ENCODE measurements around the gene EIF2D. TPM values are rescaled to one million over a fixed set of nuclear protein-coding genes. Genes with fewer than 3 reads are reported as not detected.
"Not testable (repeated sequence)": the region's sequence is repeated elsewhere in the genome, so short reads cannot be mapped to it uniquely, and the experiment has no call there.

Gene EIF2D
- total and polyA plus RNA-seq, 8 donors, result 20.9 to 37.9 (median 29.3) TPM

GRCh38 chr1:206582537-206582936 lies 29.7 kb downstream of the EIF2D start:
- peaks cover 0 to 16% (median 0%) of the 10 kb centered on the region in 3 donors for H3K36me3 ChIP-seq
- H3K9me3 ChIP-seq, result no peaks in the 10 kb centered on the region
- DNase-seq (no peak), FAIRE-seq (no peak), ATAC-seq (no peak)
- no peak overlapping the region for H3K4me3 ChIP-seq
- no peak for TF ChIP-seq CTCF (IDR thresholded peaks at IDR 0.05)
- no peaks in the 10 kb centered on the region for H3K4me1 ChIP-seq
- 79 to 80% methylated on average over 5 of the region's 5 CpGs for WGBS, 2 donors
- no peak overlapping the region for H3K27ac ChIP-seq
- H3K27me3 ChIP-seq, result no peaks in the 10 kb centered on the region
- intact Hi-C loops (cut with DNase I), result loop anchor here in 2 of 3 donors (5.0 kb wide), 3 partner anchors 35 to 95 kb away; no protein-coding TSS in a partner anchor

- intact Hi-C loops (cut with DNase I), result loop anchor here in 2 of 3 donors (5.0 kb wide), 3 partner anchors 34 to 94 kb away; no protein-coding TSS in a partner anchor
- ATAC-seq (peak in 1 of 4 donors; percentile 19), DNase-seq (peak in 1 of 6 donors; percentile 50), FAIRE-seq (no peak)
- Histone ChIP-seq H3K4me3 (no peak overlapping the region), H3K4me1 (peaks cover 0 to 4% (median 0%) of the 10 kb centered on the region in 3 donors), H3K27ac (no peak overlapping the region), H3K27me3 (no peaks in the 10 kb centered on the region), H3K36me3 (peaks cover 0 to 16% (median 0%) of the 10 kb centered on the region in 3 donors), H3K9me3 (no peaks in the 10 kb centered on the region)
- WGBS, 2 donors, result 72 to 73% methylated on average over 10 of the region's 10 CpGs
- TF ChIP-seq CTCF (IDR thresholded peaks at IDR 0.05), result no peak
Measured at GRCh38 chr1:206581571-206581981, 30.7 kb downstream of the EIF2D start.

- ATAC-seq, H3K4me3 ChIP-seq, H3K27me3 ChIP-seq, DNase-seq, FAIRE-seq, H3K9me3 ChIP-seq, H3K4me1 ChIP-seq: not testable (repeated sequence)
- intact Hi-C loops (cut with DNase I), result loop anchor here in 2 of 3 donors (5.0 kb wide), 3 partner anchors 34 to 94 kb away; no protein-coding TSS in a partner anchor
- 93 to 96% methylated on average over 7 of the region's 7 CpGs for WGBS, 2 donors
- Histone ChIP-seq H3K27ac (peak overlapping the region in 1 of 4 donors; percentile 64), H3K36me3 (peaks cover 0 to 16% (median 0%) of the 10 kb centered on the region in 3 donors)
Measured at GRCh38 chr1:206581114-206581497, 31.2 kb downstream of the EIF2D start.

- Histone ChIP-seq H3K27ac (peak overlapping the region in 2 of 4 donors; percentile 57 to 64), H3K27me3 (no peaks in the 10 kb centered on the region), H3K9me3 (no peaks in the 10 kb centered on the region), H3K4me3 (no peak overlapping the region), H3K4me1 (peaks cover 0 to 4% (median 0%) of the 10 kb centered on the region in 3 donors), H3K36me3 (peaks cover 0 to 15% (median 0%) of the 10 kb centered on the region in 3 donors)
- no peak for ATAC-seq
- DNase-seq, result no peak
- WGBS, 2 donors, result 92 to 96% methylated on average over 8 of the region's 8 CpGs
- intact Hi-C loops (cut with DNase I), result loop anchor here in 2 of 3 donors (5.0 kb wide), 3 partner anchors 33 to 93 kb away; no protein-coding TSS in a partner anchor
- no peak for TF ChIP-seq CTCF (IDR thresholded peaks at IDR 0.05)
- FAIRE-seq, result no peak
Measured at GRCh38 chr1:206580438-206581113, 31.7 kb downstream of the EIF2D start.

GRCh38 chr1:206579747-206580437 lies 32.4 kb downstream of the EIF2D start:
- FAIRE-seq (no peak), DNase-seq (peak in 1 of 6 donors; percentile 76), ATAC-seq (peak in 3 of 4 donors; percentile 6 to 54 (median 40))
- H3K36me3 ChIP-seq, result peaks cover 0 to 8% (median 0%) of the 10 kb centered on the region in 3 donors
- H3K4me3 ChIP-seq, result no peak overlapping the region
- no peak for TF ChIP-seq CTCF (IDR thresholded peaks at IDR 0.05)
- peak overlapping the region in 2 of 4 donors; percentile 57 to 64 for H3K27ac ChIP-seq
- WGBS, 2 donors, result 81 to 84% methylated on average over 11 of the region's 11 CpGs
- H3K4me1 ChIP-seq, result peaks cover 0 to 4% (median 0%) of the 10 kb centered on the region in 3 donors
- H3K9me3 ChIP-seq, result no peaks in the 10 kb centered on the region
- intact Hi-C loops (cut with DNase I), result loop anchor here in 2 of 3 donors (5.0 kb wide), 3 partner anchors 33 to 93 kb away; no protein-coding TSS in a partner anchor
- H3K27me3 ChIP-seq, result no peaks in the 10 kb centered on the region

All from pancreas (tissue), 10 donors.